ENCODE results near the gene MIS12.

Gene MIS12

GRCh38 chr17:5486206-5487124 lies at the start of gene MIS12:
Gene MIS12 (plus strand): TSS chr17:5486566. CDS start chr17:5488863, 2,297 bp downstream.
- Mint-ChIP-seq H3K27me3 (ENCODE audit: low read depth) (no peaks in the 10 kb centered on the region), H3K4me3 (peak within 1 kb of the TSS; percentile 94 to 98 (median 96)), H3K27ac (peak within 1 kb of the TSS; percentile 96 to 100 (median 99)), H3K9me3 (no peaks in the 10 kb centered on the region), H3K4me1 (peaks cover 19% of the 10 kb centered on the region), H3K36me3 (ENCODE audit: low read depth) (peaks cover 59% of the 10 kb centered on the region)
- TF ChIP-seq CTCF (IDR thresholded peaks at IDR 0.05; ENCODE audit: unreplicated experiment in 3 of 3), result no peak

GRCh38 chr17:5437721-5438317 lies 48.5 kb upstream of the MIS12 start:
- H3K36me3 Mint-ChIP-seq (ENCODE audit: low read depth), result peaks cover 47% of the 10 kb centered on the region
- no peaks in the 10 kb centered on the region for H3K9me3 Mint-ChIP-seq
- no peaks in the 10 kb centered on the region for H3K27me3 Mint-ChIP-seq (ENCODE audit: low read depth)
- H3K4me3 Mint-ChIP-seq, result peak overlapping the region; percentile 78 to 89 (median 83)
- H3K4me1 Mint-ChIP-seq, result peaks cover 28% of the 10 kb centered on the region
- H3K27ac Mint-ChIP-seq, result peak overlapping the region; percentile 55 to 71 (median 70)
- no peak for TF ChIP-seq CTCF (IDR thresholded peaks at IDR 0.05; ENCODE audit: unreplicated experiment in 3 of 3)

GRCh38 chr17:5438716-5439445 lies 47.5 kb upstream of the MIS12 start, which contains the start of gene C1QBP:
Gene C1QBP (minus strand): TSS chr17:5439155. CDS start chr17:5439073, 82 bp downstream.
- TF ChIP-seq CTCF (IDR thresholded peaks at IDR 0.05; ENCODE audit: unreplicated experiment in 3 of 3), result peak; percentile 100
- Mint-ChIP-seq H3K9me3 (no peaks in the 10 kb centered on the region), H3K27ac (peak within 1 kb of the TSS; percentile 70 to 87 (median 83)), H3K36me3 (ENCODE audit: low read depth) (peaks cover 37% of the 10 kb centered on the region), H3K27me3 (ENCODE audit: low read depth) (no peaks in the 10 kb centered on the region), H3K4me1 (peaks cover 28% of the 10 kb centered on the region), H3K4me3 (peak within 1 kb of the TSS; percentile 78 to 89 (median 89))

GRCh38 chr17:5439446-5439764 lies 47.0 kb upstream of the MIS12 start:
- Mint-ChIP-seq H3K9me3 (no peaks in the 10 kb centered on the region), H3K27me3 (ENCODE audit: low read depth) (no peaks in the 10 kb centered on the region), H3K36me3 (ENCODE audit: low read depth) (peaks cover 39% of the 10 kb centered on the region), H3K27ac (peak overlapping the region; percentile 70 to 87 (median 83)), H3K4me3 (peak overlapping the region; percentile 78 to 89 (median 89)), H3K4me1 (peaks cover 28% of the 10 kb centered on the region)
- TF ChIP-seq CTCF (IDR thresholded peaks at IDR 0.05; ENCODE audit: unreplicated experiment in 3 of 3), result peak; percentile 22 to 53 (median 43)

- TF ChIP-seq CTCF (IDR thresholded peaks at IDR 0.05; ENCODE audit: unreplicated experiment in 3 of 3), result no peak
Observed at GRCh38 chr17:5443728-5444127, 42.6 kb upstream of the MIS12 start.

More at GRCh38 chr17:5443728-5444127, 42.6 kb upstream of the MIS12 start:
- no peaks in the 10 kb centered on the region for H3K9me3 Mint-ChIP-seq
- no peak overlapping the region for H3K4me3 Mint-ChIP-seq
- no peaks in the 10 kb centered on the region for H3K27me3 Mint-ChIP-seq (ENCODE audit: low read depth)
- H3K4me1 Mint-ChIP-seq, result peaks cover 7% of the 10 kb centered on the region
- H3K36me3 Mint-ChIP-seq (ENCODE audit: low read depth), result peaks cover 39% of the 10 kb centered on the region
- no peak overlapping the region for H3K27ac Mint-ChIP-seq
